Measurements from ENCODE around the gene DGKD. TPM values are rescaled to one million over a fixed set of nuclear protein-coding genes. Genes with fewer than 3 reads are reported as not detected.
A peak's percentile ranks its signal among the peaks of the same experiment; 100 is the strongest.

DGKD gene
- total RNA-seq, 1 donor from 2014 or later = 72.5 TPM

DNA sequence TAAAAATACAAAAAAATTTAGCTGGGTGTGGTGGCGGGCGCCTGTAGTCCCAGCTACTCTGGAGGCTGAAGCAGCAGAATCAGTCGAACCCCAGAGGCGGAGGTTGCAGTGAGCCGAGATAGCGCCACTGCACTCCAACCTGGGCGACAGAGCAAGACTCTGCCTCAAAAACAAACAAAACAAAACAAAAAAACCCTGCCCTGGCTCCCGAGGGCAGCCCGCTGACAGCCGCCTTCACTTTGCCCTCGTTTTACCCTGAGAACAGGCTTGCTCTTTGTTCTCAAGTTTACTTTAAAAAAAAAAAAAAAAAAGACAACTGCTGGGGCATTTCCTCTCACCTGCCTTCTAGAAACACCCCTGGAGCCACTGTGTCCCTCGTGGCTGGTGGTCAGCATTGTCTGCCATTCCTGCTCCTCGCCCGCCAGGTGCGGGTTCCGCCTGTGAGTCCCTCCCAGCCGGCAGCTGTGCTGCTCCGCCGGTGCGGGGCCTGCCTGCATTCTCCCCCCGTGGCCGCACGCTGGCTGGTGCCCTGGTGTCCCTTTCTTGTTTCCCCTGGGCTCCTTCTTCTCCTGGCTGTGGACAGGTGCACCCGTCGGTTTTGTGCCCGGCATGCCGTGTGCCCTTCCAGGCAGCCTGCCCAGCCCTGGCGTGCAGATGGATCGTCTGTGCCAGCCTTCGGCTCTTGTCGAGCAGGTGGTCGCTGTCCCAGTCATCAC lies 106.6 kb downstream of the DGKD start:
- H3K9me3 Mint-ChIP-seq = no peaks in the 10 kb centered on the region
- H3K27ac Mint-ChIP-seq = no peak overlapping the region
- no peak for DNase-seq (ENCODE audit: extremely low spot score, unreplicated experiment)
- TF ChIP-seq, protein P1, sequence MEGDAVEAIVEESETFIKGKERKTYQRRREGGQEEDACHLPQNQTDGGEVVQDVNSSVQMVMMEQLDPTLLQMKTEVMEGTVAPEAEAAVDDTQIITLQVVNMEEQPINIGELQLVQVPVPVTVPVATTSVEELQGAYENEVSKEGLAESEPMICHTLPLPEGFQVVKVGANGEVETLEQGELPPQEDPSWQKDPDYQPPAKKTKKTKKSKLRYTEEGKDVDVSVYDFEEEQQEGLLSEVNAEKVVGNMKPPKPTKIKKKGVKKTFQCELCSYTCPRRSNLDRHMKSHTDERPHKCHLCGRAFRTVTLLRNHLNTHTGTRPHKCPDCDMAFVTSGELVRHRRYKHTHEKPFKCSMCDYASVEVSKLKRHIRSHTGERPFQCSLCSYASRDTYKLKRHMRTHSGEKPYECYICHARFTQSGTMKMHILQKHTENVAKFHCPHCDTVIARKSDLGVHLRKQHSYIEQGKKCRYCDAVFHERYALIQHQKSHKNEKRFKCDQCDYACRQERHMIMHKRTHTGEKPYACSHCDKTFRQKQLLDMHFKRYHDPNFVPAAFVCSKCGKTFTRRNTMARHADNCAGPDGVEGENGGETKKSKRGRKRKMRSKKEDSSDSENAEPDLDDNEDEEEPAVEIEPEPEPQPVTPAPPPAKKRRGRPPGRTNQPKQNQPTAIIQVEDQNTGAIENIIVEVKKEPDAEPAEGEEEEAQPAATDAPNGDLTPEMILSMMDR (conservative IDR thresholded peaks at IDR 0.05) = no peak
- H3K27me3 Mint-ChIP-seq = no peaks in the 10 kb centered on the region
- peaks cover 7% of the 10 kb centered on the region for H3K36me3 Mint-ChIP-seq
- H3K4me1 Mint-ChIP-seq (ENCODE audit: unreplicated experiment) = no peaks in the 10 kb centered on the region
- no peak overlapping the region for H3K4me3 Mint-ChIP-seq

DNA sequence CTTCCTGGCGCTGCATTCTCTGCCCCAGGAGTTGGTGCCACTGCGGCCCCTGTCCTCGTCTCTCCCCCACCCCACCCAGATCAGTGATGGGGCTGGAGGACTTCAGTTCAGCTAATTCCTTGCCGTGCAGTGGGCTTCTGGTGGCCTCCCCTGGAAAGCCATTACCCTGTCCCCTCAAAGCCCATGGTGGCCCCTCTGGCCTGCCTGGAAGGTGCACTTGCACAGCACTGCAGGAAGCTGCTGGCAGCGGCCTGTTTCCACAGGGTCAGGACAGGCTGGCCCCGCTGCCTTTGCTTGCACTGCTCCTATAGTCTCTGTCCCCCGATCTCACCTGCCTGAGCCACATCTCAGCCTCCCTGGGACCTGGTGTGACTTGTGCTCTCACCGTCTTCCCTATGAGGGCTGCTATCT lies 107.2 kb downstream of the DGKD start:
- no peaks in the 10 kb centered on the region for H3K9me3 Mint-ChIP-seq
- no peaks in the 10 kb centered on the region for H3K4me1 Mint-ChIP-seq (ENCODE audit: unreplicated experiment)
- TF ChIP-seq, protein P1 (conservative IDR thresholded peaks at IDR 0.05) = no peak
- no peak overlapping the region for H3K4me3 Mint-ChIP-seq
- H3K36me3 Mint-ChIP-seq = peaks cover 13% of the 10 kb centered on the region
- no peaks in the 10 kb centered on the region for H3K27me3 Mint-ChIP-seq
- no peak for DNase-seq (ENCODE audit: extremely low spot score, unreplicated experiment)
- no peak overlapping the region for H3K27ac Mint-ChIP-seq

DNA sequence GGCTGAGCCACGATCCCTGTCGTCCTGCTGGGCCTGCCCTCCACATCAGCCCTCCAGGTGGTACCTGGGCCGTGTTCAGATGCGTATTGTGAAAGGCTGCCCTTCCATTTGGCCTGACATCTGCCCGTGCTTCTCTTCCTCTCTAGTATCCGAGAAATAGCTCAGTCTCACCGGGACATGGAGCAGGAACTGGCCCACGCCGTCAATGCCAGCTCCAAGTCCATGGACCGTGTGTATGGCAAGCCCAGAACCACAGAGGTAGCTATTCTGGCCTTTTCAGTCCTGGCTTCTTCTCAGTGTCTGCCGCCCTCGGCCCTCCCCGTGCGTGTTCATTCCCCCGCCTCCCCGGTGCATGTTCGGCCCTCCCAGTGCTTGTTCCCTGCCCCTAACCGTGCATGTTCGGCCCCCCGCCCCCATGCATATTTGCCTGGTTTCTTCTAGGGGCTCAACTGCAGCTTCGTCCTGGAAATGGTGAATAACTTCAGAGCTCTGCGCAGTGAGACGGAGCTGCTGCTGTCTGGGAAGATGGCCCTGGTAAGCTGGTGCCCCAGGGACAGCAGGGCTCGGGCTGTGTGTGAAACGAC lies 108.0 kb downstream of the DGKD start:
- H3K27ac Mint-ChIP-seq = no peak overlapping the region
- no peaks in the 10 kb centered on the region for H3K9me3 Mint-ChIP-seq
- H3K36me3 Mint-ChIP-seq = peaks cover 11% of the 10 kb centered on the region
- no peaks in the 10 kb centered on the region for H3K27me3 Mint-ChIP-seq
- TF ChIP-seq, protein P1 (conservative IDR thresholded peaks at IDR 0.05) = no peak
- H3K4me3 Mint-ChIP-seq = no peak overlapping the region
- no peaks in the 10 kb centered on the region for H3K4me1 Mint-ChIP-seq (ENCODE audit: unreplicated experiment)
- DNase-seq (ENCODE audit: extremely low spot score, unreplicated experiment) = no peak

DNA sequence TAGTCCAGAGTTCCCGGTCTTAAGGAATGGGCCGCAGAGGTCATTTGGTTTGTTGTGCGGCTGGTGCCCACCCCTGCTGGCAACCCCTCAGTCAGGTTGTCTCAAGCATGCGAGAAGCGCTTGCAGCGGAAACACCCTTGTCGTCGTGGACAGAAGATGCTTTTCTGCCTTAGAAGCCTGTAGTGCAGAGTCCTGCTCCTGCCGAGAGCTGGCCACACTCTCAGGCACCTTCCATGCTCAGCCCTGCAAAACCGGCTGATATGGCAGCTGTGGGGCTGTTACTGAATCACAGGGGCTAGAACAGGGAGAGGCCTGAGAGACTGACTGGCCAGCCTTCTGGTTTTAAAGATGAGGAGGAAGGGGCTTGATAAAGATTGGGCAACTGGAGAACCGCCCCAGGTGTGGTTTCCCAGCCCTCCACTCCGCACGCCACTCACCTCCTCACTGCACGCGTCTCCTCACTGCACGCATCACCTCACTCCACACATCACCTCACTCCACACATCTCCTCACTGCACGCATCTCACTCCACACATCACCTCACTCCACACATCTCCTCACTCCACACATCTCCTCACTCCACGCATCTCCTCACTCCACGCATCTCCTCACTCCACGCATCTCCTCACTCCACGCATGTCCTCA lies 108.7 kb downstream of the DGKD start:
- Mint-ChIP-seq H3K4me3 (no peak overlapping the region), H3K36me3 (peaks cover 7% of the 10 kb centered on the region), H3K9me3 (no peaks in the 10 kb centered on the region), H3K4me1 (ENCODE audit: unreplicated experiment) (no peaks in the 10 kb centered on the region), H3K27ac (no peak overlapping the region), H3K27me3 (no peaks in the 10 kb centered on the region)
- TF ChIP-seq, protein P1 (conservative IDR thresholded peaks at IDR 0.05) = no peak
- DNase-seq (ENCODE audit: extremely low spot score, unreplicated experiment) = no peak

DNA sequence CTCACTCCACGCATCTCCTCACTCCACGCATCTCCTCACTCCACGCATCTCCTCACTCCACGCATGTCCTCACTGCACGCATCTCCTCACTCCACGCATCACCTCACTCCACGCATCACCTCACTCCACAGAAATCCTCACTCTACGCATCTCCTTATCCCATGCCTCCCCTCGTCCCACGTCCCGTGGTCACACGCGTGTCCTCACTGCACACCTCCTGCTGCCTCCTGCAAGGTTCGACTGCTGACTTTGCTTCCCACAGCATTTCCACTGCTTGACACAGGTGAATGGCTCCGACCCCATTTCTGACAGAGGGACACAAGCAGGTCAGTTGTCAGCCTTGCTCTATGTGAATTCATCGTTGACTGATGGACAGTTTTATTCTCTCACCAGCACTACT lies 109.3 kb downstream of the DGKD start:
- Mint-ChIP-seq H3K36me3 (peaks cover 7% of the 10 kb centered on the region), H3K27me3 (no peaks in the 10 kb centered on the region), H3K4me1 (ENCODE audit: unreplicated experiment) (no peaks in the 10 kb centered on the region), H3K4me3 (no peak overlapping the region), H3K9me3 (no peaks in the 10 kb centered on the region), H3K27ac (peak overlapping the region; percentile 8)
- TF ChIP-seq, protein P1 (conservative IDR thresholded peaks at IDR 0.05) = no peak
- DNase-seq (ENCODE audit: extremely low spot score, unreplicated experiment) = no peak
